ENCODE results near the gene MGLL.
A peak's percentile ranks its signal among the peaks of the same experiment; 100 is the strongest.

Gene MGLL

DNA sequence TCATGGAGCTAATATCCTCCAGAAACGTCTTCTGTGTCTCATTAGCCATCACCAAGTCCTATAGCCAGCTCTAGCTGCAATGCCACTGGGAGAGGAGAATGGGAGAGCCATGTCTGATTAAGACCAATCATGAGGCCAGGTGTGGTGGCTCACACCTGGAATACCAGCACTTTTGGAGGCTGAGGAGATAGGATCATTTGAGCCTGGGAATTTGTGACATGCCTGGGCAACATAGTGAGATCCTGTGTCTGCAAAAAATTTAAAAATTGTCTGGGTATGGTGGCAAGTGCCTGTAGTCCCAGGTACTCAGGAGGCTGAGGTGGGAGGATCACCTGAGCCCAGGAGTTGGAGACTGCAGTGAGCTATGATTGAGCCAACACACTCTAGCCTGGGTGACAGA, 13.1 kb downstream of the MGLL start:
- DNase-seq, result no peak

DNA sequence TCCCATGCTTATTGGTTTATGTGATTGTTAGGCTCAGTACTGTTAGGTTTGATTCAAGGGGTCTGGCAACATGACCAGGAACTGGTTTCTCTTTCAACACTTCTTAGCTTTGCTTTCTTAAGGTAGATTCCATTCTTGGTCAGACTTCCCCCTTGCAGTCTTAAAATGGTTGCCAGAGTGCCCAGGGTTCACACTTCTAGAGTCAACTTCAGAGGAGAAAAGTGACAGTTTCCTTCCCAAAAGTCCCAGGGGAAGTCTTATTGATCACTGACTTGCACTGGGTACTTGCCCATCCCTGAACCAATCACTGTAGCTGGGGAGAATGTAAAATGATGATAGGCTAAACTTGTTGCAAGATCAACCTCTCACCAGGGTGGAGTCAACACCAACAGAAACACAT, 14.1 kb downstream of the MGLL start:
- DNase-seq, result no peak

DNA sequence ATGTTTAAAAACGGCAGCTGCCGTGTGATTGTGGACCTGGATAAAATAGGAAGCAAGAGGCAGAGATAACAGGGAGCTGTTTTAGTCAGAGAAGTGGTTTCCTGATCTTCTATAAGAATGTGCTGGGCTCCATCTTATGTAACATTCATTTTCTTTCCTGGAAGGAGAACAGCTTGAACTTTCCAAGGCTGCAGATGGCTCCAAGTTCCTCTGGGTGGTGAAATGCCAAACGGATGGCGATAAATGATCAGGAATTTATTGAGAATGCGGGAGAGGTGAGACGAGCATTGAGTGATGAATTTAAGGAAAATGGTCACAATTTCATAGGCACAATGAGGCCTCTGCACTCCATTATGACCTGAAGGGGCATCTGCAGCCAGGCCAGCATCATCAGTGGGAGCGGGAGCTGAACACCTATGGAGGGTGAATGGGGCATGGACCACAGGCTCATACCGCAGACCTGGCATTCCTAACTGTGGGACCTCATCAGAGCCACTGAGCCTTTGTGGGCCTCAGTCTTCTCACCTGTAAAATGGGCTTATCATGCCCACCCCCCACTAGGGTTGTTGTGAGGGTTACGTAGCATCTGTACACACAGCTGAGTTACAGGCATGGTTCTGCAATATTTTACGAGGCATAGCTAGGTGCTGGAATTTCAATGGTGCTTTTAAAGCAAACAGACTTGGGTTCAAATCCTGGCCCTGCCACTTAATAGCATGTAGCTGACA, 17.1 kb downstream of the MGLL start:
- no peak for DNase-seq

DNA sequence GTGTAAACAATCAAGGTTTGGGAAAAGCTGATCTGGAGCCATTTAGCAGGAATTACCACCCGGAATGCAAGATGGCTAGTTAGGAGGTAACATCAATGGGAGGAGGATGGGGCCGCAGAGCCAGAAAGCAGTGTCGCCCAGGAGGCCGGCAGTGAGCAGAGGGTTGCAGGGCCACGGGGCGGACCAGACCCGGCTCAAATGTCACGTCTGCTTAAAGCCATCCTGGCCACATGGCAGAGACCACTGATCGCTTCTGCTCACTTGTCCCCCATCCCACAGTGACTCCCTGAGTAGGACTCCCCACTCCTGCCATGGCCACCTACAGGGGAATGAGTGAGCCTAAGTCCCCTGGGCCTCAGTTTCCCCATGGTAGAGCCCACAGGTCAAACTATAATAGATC, 18.2 kb downstream of the MGLL start:
- DNase-seq, result no peak

DNA sequence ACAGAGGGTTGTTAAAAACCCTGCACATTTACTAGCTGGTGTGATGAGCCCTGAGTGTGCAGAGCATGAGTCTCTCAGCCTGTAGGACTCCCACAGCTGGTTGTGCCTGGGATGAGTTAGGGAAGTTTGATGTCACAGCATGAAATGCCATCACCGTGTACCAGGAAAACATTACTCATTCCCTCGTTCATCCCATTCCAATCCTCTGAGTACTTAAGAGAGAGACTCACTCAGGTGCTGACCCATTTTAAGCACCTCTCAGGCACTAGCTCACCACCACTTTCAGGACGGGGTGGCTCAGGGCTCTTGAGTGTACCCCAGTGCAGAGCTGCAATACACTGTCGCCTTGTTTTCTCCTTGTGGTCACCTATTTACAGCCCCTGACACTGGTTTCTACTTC, 18.7 kb downstream of the MGLL start:
- DNase-seq, result no peak

DNA sequence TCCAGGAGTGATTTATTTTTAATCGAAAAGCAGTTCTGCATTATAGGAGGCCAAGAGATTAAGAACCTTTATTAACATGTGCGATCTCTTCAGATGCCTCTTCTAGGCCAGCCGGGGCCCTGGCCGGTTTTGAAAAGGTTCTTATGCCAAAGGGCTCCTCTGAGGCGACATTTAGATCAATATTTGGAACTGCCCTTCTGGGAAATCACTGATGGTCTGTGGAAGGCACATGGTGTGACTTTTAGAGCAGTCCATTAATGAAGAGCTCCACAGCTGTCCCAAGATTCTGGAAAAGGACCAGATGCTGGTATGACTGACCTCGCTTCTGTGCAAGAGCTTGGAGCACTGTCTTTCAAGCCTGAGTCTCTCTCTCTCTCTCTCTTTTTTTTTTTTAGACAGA, 19.7 kb downstream of the MGLL start:
- DNase-seq, result no peak

DNA sequence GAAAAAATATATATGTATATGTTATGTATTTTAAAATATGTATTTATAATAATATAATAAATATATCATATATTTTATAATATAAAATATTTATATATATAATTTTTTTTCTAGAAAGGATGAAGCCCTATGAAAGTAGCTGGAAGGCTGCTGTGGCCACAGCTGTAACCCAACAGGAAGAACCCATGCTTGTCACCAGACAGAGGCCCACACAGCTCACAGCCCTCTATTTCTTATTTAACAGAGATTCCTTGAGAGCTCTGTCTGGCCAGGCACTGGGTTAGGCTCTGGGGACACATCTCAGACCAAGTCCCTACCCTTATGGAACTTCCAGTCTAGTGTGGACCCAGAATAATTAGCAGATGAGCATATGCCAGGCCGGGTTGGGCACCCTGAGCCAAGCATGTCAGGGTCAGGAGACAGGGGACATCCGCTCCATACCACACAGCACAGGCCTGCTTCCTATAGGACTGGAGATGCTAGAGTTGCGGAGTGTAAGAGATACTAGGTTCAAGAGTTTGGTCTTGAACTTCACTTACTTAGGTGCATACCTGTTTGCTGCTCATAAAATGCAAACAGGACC, 20.5 kb downstream of the MGLL start:
- no peak for DNase-seq

DNA sequence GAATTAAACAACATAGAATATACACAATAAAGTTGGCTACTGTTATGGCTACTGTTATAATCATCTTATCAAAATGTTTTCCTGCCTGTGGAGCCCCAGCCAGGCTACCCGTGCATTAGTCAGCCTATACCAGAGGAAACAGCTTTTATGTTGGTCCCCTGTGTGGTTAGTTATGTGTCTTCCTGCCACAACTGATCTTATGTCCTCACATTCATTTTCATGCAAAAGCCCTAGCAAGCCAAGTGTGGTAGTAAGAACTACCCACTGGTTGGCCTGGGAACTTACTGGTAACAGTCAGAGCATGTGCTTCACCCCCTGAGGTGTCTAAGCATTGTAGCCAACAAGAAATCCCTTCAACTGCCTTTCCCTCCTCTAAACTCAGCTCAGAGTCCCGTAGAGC, 21.8 kb downstream of the MGLL start:
- no peak for DNase-seq

DNA sequence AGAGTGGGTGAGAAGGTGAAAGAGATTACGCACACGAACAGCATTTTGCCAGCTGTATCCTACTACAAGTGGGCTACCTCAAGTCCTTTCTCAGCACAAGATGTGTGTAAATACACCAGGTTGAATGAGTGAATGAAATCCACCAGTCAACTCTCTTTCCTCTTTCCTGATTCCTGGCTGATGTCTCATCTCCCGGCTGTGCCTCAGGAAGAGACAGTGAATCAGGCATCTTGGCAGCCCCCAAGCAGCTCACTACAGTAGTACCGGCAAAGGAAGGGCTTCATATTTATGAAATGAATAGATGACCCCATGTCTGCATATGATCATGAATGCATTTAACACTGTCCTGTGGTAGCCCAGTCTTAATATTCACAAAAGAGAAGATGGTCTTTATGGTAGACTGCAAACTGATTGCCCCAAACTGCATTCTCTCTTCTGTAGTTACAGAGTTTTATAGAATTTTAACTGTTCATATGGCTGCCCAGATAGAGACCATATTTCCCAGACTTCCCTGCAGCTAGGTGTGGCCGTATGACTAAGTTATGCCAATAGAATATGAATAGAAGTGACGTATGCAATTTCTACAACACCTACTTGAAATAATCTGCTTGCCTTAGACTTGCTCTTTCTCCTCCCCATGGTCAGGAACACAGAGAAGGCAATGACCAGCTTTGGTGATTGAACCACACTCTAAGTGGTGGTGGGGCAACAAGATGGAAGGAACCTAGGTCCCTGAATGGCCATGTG, 22.7 kb downstream of the MGLL start:
- no peak for DNase-seq

DNA sequence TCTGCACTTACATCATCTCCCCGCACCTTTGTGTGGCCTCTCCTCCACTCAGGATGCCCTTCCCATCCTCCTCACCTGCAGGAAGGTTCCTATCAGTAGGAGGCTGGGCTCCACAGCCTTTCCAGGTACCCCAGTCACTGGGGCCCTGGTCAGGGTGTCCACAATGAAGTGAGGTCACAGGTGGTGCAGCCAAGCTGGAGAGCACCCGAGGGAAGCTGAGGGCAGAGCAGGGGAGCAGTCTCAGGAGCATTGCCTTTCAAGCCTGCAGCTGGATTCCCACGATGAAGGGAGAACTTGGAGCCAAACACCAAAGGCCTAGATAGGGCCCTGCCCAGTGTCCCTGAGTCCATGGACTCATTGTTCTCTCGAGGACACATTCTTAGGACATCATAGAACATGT, 23.6 kb downstream of the MGLL start:
- no peak for DNase-seq

DNA sequence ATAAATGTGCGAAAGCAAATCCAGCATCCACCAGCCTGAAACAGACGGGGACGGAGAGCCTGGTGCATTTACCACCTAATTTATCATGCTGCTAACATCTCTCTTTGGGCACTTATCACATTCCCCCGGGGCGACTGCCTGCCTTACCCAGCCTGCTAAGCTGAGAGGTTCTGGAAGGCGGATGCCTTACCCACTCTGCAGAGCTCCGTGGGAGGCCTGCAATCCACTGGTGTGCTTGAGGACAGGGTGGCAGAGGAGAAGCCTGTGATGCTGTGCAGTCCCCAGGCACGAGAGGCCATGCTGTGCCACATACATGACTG, 25.5 kb downstream of the MGLL start:
- DNase-seq, result no peak

DNA sequence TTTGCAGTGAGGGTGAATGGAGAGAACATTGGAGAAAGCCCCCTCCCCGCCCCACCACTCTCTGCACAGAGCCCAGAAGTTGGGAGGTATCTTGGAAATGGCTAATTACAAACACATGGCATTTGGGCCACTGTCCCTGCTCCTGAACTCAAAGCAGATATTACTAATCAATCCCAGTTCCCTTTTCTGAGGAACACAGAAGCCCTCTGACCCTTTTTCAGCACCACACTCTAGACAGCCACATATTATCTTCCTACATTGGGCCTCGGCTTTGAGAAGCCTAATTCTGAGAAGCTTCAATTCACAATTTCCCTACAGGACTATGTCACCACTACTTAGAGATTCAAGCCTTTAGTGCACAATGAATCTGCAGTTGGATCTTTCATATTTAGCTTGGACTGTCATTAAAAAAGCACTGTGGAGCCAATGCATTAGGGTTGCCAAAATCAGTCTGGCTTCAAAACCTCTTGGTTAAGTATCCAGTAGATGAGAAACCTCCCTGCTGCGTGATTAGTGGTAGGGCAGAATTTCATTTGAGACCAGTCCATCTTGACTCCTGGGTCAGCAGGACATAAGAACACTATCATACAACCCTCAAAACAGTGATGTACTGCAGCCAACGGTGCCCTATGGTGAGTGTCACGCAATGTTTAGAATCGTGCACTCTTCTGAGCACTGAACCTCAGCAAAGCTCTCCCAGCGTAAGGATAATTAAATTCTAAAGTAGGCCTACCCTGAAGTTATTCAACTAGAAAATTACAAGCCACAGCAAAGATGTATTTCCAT, 26.1 kb downstream of the MGLL start:
- no peak for DNase-seq

DNA sequence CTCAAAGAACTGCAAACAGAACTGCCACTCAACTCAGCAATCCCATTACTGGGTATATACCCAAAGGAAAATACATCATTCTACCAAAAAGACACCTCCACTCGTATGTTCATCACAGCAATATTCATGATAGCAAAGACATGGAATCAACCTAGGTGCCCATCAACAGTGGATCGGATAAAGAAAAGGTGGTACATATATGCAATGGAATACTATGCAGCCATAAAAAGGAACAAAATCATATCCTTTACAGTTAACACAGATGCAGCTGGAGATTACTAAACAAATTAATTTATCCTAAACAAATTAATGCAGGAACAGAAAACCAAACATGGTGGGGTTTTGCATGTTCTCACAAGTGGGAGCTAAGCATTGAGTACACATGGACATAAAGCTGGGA, 27.3 kb downstream of the MGLL start:
- no peak for DNase-seq

DNA sequence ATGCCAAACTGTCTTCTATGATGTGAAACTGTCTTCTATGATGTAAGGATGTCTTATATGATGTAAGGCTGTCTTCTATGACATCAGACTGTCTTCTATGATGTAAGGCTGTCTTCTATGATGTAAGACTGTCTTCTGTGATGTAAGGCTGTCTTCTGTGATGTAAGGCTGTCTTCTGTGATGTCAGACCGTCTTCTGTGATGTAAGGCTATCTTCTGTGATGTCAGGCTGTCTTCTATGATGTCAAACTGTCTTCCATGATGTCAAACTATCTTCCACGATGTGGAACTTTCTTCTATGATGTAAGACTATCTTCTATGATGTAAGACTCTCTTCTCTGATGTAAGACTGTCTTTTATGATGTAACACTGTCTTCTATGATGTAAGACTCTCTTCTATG, 27.9 kb downstream of the MGLL start:
- no peak for DNase-seq

DNA sequence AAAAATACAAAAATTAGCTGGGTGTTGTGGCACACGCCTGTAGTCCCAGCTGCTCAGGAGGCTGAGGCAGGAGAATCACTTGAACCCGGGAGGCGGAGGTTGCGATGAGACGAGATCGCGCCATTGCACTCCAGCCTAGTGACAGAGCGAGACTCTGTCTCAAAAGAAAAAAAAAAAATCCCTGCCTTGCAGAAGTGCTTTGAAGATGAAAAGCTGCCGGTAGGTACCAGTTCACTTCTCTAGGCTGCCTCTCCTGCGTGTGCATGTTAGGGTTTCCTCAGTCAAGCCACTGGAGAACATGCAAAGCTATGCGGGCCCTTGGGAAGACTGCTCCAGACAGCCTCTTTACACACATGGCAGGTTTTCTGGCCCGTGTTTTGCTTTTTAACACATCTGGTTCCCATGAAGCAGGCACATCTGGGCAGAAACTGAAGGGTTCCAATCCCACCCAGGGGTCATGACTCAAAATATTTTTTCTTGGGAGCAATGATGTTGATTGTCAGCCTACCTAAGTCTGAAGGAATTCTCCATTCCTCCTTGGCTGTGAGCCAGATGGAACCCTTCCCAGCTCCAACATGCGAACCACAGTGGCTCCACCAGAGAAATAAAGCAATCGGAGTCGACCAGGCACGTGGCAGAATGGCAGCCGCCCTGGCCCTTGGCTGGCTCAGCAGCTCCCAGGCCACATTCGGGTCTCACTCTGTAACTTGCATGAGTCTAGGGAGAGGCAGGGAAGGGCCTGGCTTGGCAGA, 29.6 kb downstream of the MGLL start:
- no peak for DNase-seq

DNA sequence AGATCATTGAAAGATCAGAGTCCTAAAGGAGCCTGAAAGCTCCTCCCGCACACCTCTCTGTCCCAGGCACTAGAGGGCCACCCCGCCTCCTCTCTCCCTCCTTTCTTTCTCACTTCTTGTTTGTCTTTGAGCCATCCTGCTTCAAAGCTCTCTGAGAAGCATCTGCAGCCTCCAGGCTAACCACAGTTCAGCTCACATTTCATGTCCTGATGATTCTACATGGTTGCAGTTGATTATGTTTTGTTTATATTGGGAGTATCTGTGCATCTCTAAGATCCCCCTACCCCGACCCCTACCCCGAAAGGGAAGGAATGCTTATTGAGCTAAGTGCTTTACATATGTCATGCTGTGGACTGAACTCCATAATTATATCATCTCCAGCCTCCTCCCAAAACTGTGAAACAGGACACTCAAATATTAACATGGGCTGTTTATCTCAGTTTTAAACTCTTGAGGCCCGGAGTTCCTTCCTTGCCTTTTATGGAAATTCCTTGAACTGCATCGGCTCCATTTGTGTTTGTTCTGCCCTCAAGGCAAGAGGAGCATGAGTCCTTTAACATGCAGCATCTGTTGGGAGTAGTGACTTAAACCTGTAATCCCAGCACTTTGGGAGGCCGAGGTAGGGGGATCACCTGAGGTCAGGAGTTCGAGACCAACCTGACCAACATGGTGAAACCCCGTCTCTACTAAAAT, 30.9 kb downstream of the MGLL start:
- DNase-seq, result peak; percentile 19

DNA sequence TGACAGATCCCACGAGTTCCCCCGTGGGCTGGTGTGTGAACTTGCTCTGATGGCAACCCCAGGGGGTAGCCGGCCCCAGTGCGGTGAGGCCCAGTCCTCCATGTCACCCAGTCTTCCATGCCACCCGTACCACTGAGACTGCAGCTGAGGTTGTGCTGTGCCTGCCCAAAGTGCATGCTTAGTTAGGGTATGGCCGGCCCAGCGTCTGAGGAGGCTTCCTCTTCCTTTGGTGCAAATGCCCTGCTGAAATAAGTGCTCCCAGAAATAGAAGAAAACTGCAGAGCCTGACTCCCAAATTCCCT, 31.5 kb downstream of the MGLL start:
- DNase-seq, result no peak

DNA sequence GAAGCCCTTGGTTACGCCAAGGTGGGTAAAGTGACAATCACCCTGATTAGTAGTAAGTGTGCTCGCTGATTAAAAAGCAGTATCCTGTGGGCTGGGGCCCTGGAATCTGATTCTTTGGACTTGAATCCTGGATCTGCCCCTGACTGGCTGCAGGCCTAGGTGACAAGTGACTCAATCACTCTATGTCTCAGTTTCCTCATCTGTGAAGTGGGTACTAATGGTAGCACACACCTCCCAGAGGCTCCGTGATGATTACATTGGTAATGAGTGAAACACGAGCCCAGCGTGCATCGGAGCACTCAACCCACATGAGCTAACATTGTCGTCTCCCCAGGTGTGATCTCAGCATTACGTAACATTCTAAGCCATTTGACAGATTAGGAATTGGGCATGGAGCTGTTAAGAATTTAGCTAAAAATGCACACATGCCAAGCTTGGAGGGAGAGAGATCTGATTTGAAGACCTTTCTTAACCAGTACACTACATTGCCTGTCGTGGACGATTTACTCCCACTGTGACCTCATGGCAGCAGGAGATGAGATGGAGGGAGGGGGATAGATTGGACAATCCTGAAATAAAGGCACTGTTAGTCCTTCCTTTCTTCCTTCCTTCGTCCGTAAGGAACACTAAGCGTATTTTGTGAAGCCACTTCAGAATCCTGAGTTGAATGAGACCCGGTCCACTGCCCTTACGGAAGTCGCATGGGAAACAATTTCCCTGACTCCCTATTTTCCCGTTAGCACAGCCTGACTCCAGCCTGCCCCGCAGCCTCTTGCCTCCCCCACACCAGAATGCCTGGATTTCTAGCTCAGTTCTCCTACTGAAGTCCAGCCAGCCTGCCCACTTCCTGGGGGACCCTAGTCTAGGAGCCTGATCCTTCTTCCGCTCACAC, 32.1 kb downstream of the MGLL start:
- no peak for DNase-seq

DNA sequence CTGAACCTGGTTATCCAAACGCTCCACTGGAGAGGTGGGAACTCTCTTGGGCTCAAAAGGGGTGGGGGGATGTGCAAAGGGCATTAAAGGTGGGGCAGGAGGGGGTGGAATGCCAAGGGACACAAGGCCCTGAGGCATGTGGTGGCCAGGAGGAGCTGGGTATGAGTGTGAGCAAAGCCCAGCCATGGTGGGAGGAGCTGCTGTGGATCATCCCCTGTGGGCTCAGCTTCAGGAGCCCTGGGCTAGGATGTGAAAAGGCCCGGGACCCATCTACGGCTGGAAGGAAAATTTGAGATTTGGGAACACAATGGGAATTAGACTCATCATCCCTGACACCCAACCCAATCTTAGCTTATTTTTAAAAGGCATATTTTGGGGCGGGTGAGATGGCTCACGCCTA, 33.3 kb downstream of the MGLL start:
- DNase-seq, result no peak

DNA sequence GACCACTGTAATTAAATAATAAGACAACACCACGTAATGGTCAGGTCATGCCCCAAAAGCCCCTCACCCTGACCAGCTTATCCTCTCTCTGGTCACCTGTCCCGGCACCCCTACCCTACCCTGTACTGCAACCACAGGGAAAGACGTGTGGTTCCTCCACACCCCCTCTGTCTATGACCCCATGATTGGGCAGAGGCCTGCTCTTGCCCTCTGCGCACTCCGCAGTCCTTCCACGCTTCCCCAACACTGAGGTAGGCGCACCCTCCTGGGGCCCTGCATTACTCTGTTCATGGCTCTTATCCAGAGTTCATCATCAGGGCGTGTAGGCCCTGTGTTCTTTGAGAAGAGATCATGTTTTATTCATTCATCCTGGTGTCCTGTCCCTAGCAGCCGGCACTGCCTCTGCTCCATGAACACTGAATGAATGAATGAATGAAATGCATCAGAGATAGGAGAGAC, 33.8 kb downstream of the MGLL start:
- no peak for DNase-seq

DNA sequence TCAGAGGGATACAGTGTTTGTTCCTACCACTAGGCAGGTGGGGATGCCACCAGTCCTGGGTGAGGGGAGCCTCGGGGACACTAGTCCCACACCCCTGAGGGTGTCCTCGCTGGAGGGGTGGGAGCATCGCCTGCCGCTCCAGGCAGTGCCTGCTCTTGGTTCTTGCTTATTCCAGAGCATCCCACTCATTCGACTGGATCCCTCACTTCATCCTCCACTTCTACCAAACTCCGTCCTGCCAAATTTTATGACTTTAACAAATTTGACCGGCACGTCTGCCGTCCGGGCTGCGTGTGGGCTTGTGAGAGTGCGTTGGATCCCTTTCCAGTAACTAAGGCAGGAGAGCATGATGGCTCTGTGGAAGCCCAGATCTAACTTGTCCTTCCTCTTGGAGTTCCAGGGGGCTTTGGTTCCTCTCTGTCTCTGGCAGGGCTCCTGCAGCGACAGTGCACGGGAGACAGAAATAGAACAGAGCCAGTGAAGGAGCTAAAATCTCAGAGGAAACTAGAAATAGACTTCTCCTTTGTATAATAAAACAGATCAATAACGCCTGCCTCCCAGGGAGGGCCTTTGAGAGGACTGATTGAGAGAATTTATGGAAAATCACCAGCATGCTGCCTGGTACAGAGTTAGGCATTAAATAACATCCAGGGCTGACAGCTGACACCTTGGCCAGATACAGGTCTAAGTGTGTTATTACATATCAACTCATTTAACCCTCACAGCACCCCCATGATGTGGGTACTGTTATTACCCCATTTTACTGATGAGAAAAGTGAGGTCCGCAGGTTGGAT, 34.5 kb downstream of the MGLL start:
- no peak for DNase-seq
